HepG2 (cell line): ENCODE measurements around the gene ABTB2. TPM values are rescaled to one million over a fixed set of nuclear protein-coding genes. Genes with fewer than 3 reads are reported as not detected.

Experiments
- ATAC-seq: fragments of 200-7000 bp; cut with Tn5 transposase; 3 replicates; pipeline ENCODE4 v1.9.1; 2020; ENCODE audit warnings: mild to moderate bottlenecking, moderate library complexity
- BruUV-seq: library from RNA; stranded (reverse); fragments of 400-500 nt; replicated peaks from 2 replicates; lab custom pipeline; 2021; lab: Mats Ljungman, UMichigan
- CTCF ChIA-PET: fragments of 300-600 bp; formaldehyde crosslinking; extraction: SDS; loops from one replicate; lab custom pipeline; 2021; ENCODE audit warnings: low total read pairs, inconsistent platforms, low intra/inter-chr PET ratio; lab: Yijun Ruan, JAX
- POLR2A ChIA-PET: fragments of 350-600 bp; sonication (Branson Sonifier 250); formaldehyde crosslinking; loops from one replicate; lab custom pipeline; 2020; ENCODE audit warnings: antibody characterized with exemption, inconsistent platforms; lab: Yijun Ruan, JAX
- DNase-seq: peaks from one replicate; pipeline ENCODE4 v3.0.0-alpha.2; 2015; ENCODE audit warnings: low spot score
- FAIRE-seq: peaks from 3 replicates; lab custom pipeline; 2011; peaks lifted over from hg19 to GRCh38; lab: Jason Lieb, UNC
- H2AFZ ChIP-seq: one replicate; pipeline ENCODE4 v1.6.1; 2011; ENCODE audit warnings: low read length, inconsistent platforms
- H3K27ac ChIP-seq: fragments of 300-600 bp; 3 replicates; pipeline ENCODE4 v1.8.0; 2011; ENCODE audit warnings: mixed run types, mild to moderate bottlenecking, mixed read lengths, low read length, inconsistent platforms; ENCODE audit not compliant: insufficient read depth; ENCODE audit errors: extremely low read length
- H3K27me3 ChIP-seq, 2 experiments: fragments of 200-600 bp in 1 of 2; 2 replicates in 1 of 2; 3 replicates in 1 of 2; pipeline versions ENCODE4 v1.6.0 to v1.8.0; 2011; ENCODE audit warnings: low read length in 2 of 2, mild to moderate bottlenecking in 2 of 2, moderate library complexity in 2 of 2, inconsistent platforms in 1 of 2; ENCODE audit not compliant: insufficient read depth in 2 of 2, control insufficient read depth in 1 of 2
- H3K36me3 ChIP-seq, 2 experiments: fragments of 200-600 bp in 1 of 2; replicated peaks in 1 of 2; 2 replicates in 1 of 2; 3 replicates in 1 of 2; pipeline versions ENCODE4 v1.5.1 to v1.8.0; 2011; ENCODE audit warnings: low read length in 2 of 2, inconsistent platforms in 1 of 2; ENCODE audit not compliant: insufficient read depth in 2 of 2, control insufficient read depth in 1 of 2
- H3K4me1 ChIP-seq: 2 replicates; pipeline ENCODE4 v1.5.1; 2012; ENCODE audit warnings: low read length, inconsistent platforms; ENCODE audit not compliant: insufficient read depth
- H3K4me2 ChIP-seq: 2 replicates; pipeline ENCODE4 v1.6.0; 2011; ENCODE audit warnings: low read depth, low read length, inconsistent platforms
- H3K4me3 ChIP-seq, 3 experiments: fragments of 200-600 bp in 1 of 3; sonication (generic), shearing (Covaris generic) in 1 of 3; replicated peaks in 1 of 3; 2 replicates each; pipeline ENCODE4 v1.5.1; 2011 to 2016; ENCODE audit warnings: low read length in 3 of 3, inconsistent platforms in 2 of 3, low read depth in 2 of 3, mild to moderate bottlenecking in 2 of 3, control low read depth in 1 of 3, mixed read lengths in 1 of 3; ENCODE audit not compliant: insufficient read depth in 1 of 3
- H3K79me2 ChIP-seq: one replicate; pipeline ENCODE4 v1.6.1; 2011; ENCODE audit warnings: low read length, inconsistent platforms; ENCODE audit not compliant: insufficient read depth
- H3K9ac ChIP-seq: 2 replicates; pipeline ENCODE4 v1.6.0; 2011; ENCODE audit warnings: mild to moderate bottlenecking, low read depth, low read length, inconsistent platforms; ENCODE audit not compliant: insufficient read depth
- H3K9me3 ChIP-seq: 2 replicates; pipeline ENCODE4 v1.5.1; 2012; ENCODE audit warnings: mild to moderate bottlenecking, low read length
- H4K20me1 ChIP-seq: 2 replicates; pipeline ENCODE4 v1.6.0; 2011; ENCODE audit warnings: inconsistent platforms, mild to moderate bottlenecking, low read length, moderate library complexity; ENCODE audit not compliant: insufficient read depth
- GABPB1 ChIP-seq: IDR thresholded peaks from 2 replicates; pipeline ENCODE4 v1.6.1; 2016; ENCODE audit warnings: mild to moderate bottlenecking, missing genetic modification reagents, moderate library complexity, missing compliant biosample characterization
- KAT2B ChIP-seq: fragments of 150-350 bp; IDR thresholded peaks from 2 replicates; pipeline ENCODE4 v1.6.1; 2014; ENCODE audit warnings: low read depth, low read length, borderline replicate concordance
- KDM6A ChIP-seq: IDR thresholded peaks from 2 replicates; pipeline ENCODE4 v1.6.1; 2016; ENCODE audit warnings: low read depth
- MED8 ChIP-seq: sonication (generic); formaldehyde crosslinking; IDR thresholded peaks from 2 replicates; pipeline ENCODE4 v1.8.1; 2023; ENCODE audit warnings: mild to moderate bottlenecking, missing genetic modification reagents; ENCODE audit not compliant: insufficient replicate concordance
- MZF1 ChIP-seq: sonication (generic); formaldehyde crosslinking; IDR thresholded peaks from 2 replicates; pipeline ENCODE4 v1.8.1; 2023; ENCODE audit warnings: mild to moderate bottlenecking, missing genetic modification reagents, borderline replicate concordance
- SMAD3 ChIP-seq: sonication (generic); formaldehyde crosslinking; IDR thresholded peaks from 2 replicates; pipeline ENCODE4 v1.4.0; 2020; ENCODE audit warnings: missing genetic modification reagents
- SYNCRIP ChIP-seq: fragments of 200-400 bp; formaldehyde crosslinking; IDR thresholded peaks from 2 replicates; pipeline ENCODE4 v1.6.1; 2018; ENCODE audit warnings: mild to moderate bottlenecking, low read depth, low read length; ENCODE audit not compliant: insufficient read depth
- THYN1 ChIP-seq: sonication (generic); formaldehyde crosslinking; IDR thresholded peaks from 2 replicates; pipeline ENCODE4 v1.8.1; 2023; ENCODE audit warnings: low read depth, mild to moderate bottlenecking, moderate library complexity, missing genetic modification reagents, borderline replicate concordance
- TRIM24 ChIP-seq: sonication (generic); formaldehyde crosslinking; IDR thresholded peaks from 2 replicates; pipeline ENCODE4 v1.8.0; 2022; ENCODE audit warnings: mild to moderate bottlenecking, missing genetic modification reagents
- XRCC5 ChIP-seq: fragments of 200-400 bp; formaldehyde crosslinking; optimal IDR thresholded peaks from 2 replicates; pipeline ENCODE3; 2017; ENCODE audit warnings: mild to moderate bottlenecking, low read length
- YEATS2 ChIP-seq: sonication (generic); formaldehyde crosslinking; IDR thresholded peaks from 2 replicates; pipeline ENCODE4 v1.4.0; 2020; ENCODE audit warnings: missing genetic modification reagents, borderline replicate concordance
- ZBTB34 ChIP-seq: sonication (generic); formaldehyde crosslinking; IDR thresholded peaks from 2 replicates; pipeline ENCODE4 v1.8.0; 2022; ENCODE audit warnings: mild to moderate bottlenecking, missing genetic modification reagents
- ZNF292 ChIP-seq: sonication (generic); formaldehyde crosslinking; IDR thresholded peaks from 2 replicates; pipeline ENCODE4 v1.8.1; 2022; ENCODE audit warnings: mild to moderate bottlenecking, low read depth, missing genetic modification reagents, borderline replicate concordance
- ZNF431 ChIP-seq: sonication (generic); formaldehyde crosslinking; IDR thresholded peaks from 2 replicates; pipeline ENCODE4 v1.9.0; 2022; ENCODE audit warnings: missing genetic modification reagents, low read depth, mild to moderate bottlenecking, borderline replicate concordance
- ZNF446 ChIP-seq: sonication (generic); formaldehyde crosslinking; IDR thresholded peaks from 2 replicates; pipeline ENCODE4 v1.5.0; 2020; ENCODE audit warnings: mild to moderate bottlenecking, missing genetic modification reagents
- WGBS: methylation state at CpG from one replicate; pipeline ENCODE4 v1.1.6; 2017; ENCODE audit warnings: low lambda C conversion rate; 5-methylcytosine and 5-hydroxymethylcytosine counted together
- in situ Hi-C: cut with HindIII; loops from 2 replicates; pipeline ENCODE4 v1.10.0; 2017; ENCODE audit warnings: low pct_unique_long_range_greater_than_20kb; ENCODE audit not compliant: extremely low pct_ligation_motif_present
- intact Hi-C: fragments of 100-400 bp; cut with micrococcal nuclease; formaldehyde crosslinking; loops from one replicate; pipeline ENCODE4 v1.10.0; 2022; ENCODE audit not compliant: unreplicated experiment
- polyA plus RNA-seq, 8 experiments: library from polyadenylated mRNA; depleted of rRNA in 3 of 8; stranded (reverse) in 7 of 8; unstranded in 1 of 8; fragments of >200 nt; fragmentation: Illumina TruSeq in 4 of 8; extraction: Trizol in 4 of 8; gene quantifications; 2 replicates each; pipeline versions ENCODE4 v1.2.1 to v1.2.3, GENCODE V29; 2011 to 2016; ENCODE audit warnings: low read depth in 4 of 8, missing spikeins in 1 of 8, mixed read lengths in 1 of 8; ENCODE audit not compliant: insufficient read depth in 1 of 8
- total RNA-seq, 5 experiments: library from RNA; depleted of rRNA; stranded (reverse); fragments of >200 nt; fragmentation: Illumina TruSeq; extraction: Trizol; gene quantifications; 2 replicates each; pipeline ENCODE4 v1.2.3, GENCODE V29; 2016; ENCODE audit warnings: low read depth in 1 of 5

Gene ABTB2
- total and polyA plus RNA-seq, 2 of the 13 experiments (the other 11 are each of a cell fraction or from before 2014, with no cell fraction given), result 5.1 to 15.4 TPM

- CTCF ChIA-PET, result no interaction called here
- no TSS peak for BruUV-seq
- no peak overlapping the region for H3K4me3 ChIP-seq
- peaks cover 8% of the 10 kb centered on the region; the same call in 1 of the 2 replicates for H4K20me1 ChIP-seq
- H2AFZ ChIP-seq, result no peak overlapping the region
- ATAC-seq (no peak), FAIRE-seq (no peak), DNase-seq (no peak)
- no peak overlapping the region for H3K4me2 ChIP-seq
- peaks cover 3% of the 10 kb centered on the region for H3K79me2 ChIP-seq
- intact Hi-C loops, result no loop called here
- POLR2A ChIA-PET, result no interaction called here
- no peaks in the 10 kb centered on the region for H3K27me3 ChIP-seq
- no peaks in the 10 kb centered on the region for H3K9me3 ChIP-seq
- no peak for TF ChIP-seq XRCC5
- no peak for TF ChIP-seq ZBTB34
- TF ChIP-seq THYN1, result no peak
- no peak for TF ChIP-seq SMAD3 (CRISPR knock-in tag)
- TF ChIP-seq TRIM24 (CRISPR knock-in tag), result no peak
- TF ChIP-seq KDM6A (CRISPR knock-in tag), result no peak
- no peak for TF ChIP-seq GABPB1 (CRISPR knock-in tag)
- TF ChIP-seq MED8 (CRISPR knock-in tag), result no peak
- TF ChIP-seq MZF1, result no peak
- no peak for TF ChIP-seq ZNF431 (CRISPR knock-in tag)
- no peak for TF ChIP-seq SYNCRIP
- no peak for TF ChIP-seq ZNF446 (CRISPR knock-in tag)
- no peak for TF ChIP-seq KAT2B
- no peak for TF ChIP-seq ZNF292 (CRISPR knock-in tag)
- TF ChIP-seq YEATS2, result no peak
- in situ Hi-C loops, result no loop called here
- peaks cover 66% of the 10 kb centered on the region for H3K4me1 ChIP-seq
- H3K27ac ChIP-seq, result no peak overlapping the region
- no peak overlapping the region for H3K9ac ChIP-seq
- peaks cover 4 to 10% of the 10 kb centered on the region in 2 experiments; a peak in 1 of 5 replicates for H3K36me3 ChIP-seq
- 88% methylated on average over 5 of the region's 6 CpGs for WGBS
Measured at GRCh38 chr11:34314176-34314575, 43.6 kb downstream of the ABTB2 start.
